T-helper 22 cell (primary cell): ENCODE data around the gene CSNK1G1.
"Not testable (repeated sequence)": the region's sequence is repeated elsewhere in the genome, so short reads cannot be mapped to it uniquely, and the experiment has no call there.

Source experiments
- DNase-seq: peaks from one replicate; pipeline ENCODE4 v3.0.0-alpha.2; 2020; ENCODE audit warnings: low read depth

Gene CSNK1G1

GRCh38 chr15:64133623-64134344, 222.2 kb downstream of the CSNK1G1 start:
- DNase-seq: no peak

- DNase-seq: no peak
These were observed 223.8 kb downstream of the CSNK1G1 start for GRCh38 chr15:64132217-64132616.

GRCh38 chr15:64131547-64131946, 224.4 kb downstream of the CSNK1G1 start:
- no peak for DNase-seq

GRCh38 chr15:64130159-64130558, 225.8 kb downstream of the CSNK1G1 start:
- no peak for DNase-seq

- DNase-seq: no peak
These were observed 228.3 kb downstream of the CSNK1G1 start for GRCh38 chr15:64127521-64128270.

- no peak for DNase-seq
These were observed 230.0 kb downstream of the CSNK1G1 start for GRCh38 chr15:64125978-64126377.

GRCh38 chr15:64122936-64123351, 233.0 kb downstream of the CSNK1G1 start:
- no peak for DNase-seq

GRCh38 chr15:64122444-64122843, 233.5 kb downstream of the CSNK1G1 start:
- DNase-seq: no peak

- no peak for DNase-seq
These were observed 234.4 kb downstream of the CSNK1G1 start for GRCh38 chr15:64121614-64122013.

GRCh38 chr15:64120322-64120721, 235.7 kb downstream of the CSNK1G1 start:
- not testable (repeated sequence) for DNase-seq

GRCh38 chr15:64117759-64118487, 238.1 kb downstream of the CSNK1G1 start:
- DNase-seq: no peak
